GM21576 (cell line): ENCODE results near the gene NPLOC4.
"Not testable (repeated sequence)": the region's sequence is repeated elsewhere in the genome, so short reads cannot be mapped to it uniquely, and the experiment has no call there.

Experiments
- ATAC-seq: cut with Tn5 transposase; IDR thresholded peaks from one replicate; pipeline ENCODE4 v1.9.1; 2021; ENCODE audit warnings: mild to moderate bottlenecking, moderate library complexity; ENCODE audit not compliant: unreplicated experiment

NPLOC4 gene

DNA sequence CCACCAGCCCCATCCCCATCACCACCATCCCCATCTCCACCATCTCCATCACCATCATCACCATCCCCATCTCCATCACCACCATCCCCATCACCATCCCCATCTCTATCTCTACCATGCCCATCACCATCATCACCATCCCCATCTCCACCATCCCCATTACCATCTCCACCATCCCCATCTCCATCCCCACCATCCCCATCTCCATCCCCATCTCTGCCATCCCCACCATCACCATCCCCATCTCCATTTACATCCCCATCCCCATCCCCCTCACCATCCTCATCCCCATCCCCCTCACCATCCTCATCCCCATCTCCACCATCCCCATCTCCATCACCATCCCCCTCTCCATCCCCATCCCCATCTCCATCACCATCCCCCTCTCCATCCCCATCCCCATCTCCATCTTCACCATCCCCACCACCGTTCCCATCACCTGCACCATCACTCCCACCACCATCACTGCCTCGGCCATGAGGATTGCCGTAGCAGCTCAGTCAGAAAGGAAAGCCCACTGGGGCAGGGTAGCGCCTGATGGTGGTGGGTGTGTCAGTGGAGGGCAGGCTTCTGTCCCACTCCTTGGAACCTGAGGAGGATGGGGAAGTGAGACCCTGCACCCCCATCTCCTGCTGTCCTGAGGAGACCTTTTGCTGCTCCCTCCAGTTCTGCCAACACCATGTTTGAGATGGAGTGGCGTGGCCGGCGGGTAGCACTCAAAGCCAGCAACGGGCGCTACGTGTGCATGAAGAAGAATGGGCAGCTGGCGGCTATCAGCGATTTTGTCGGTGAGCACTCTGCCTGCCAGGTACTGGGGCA is 101.2 kb downstream of the NPLOC4 start:
- ATAC-seq = no peak

DNA sequence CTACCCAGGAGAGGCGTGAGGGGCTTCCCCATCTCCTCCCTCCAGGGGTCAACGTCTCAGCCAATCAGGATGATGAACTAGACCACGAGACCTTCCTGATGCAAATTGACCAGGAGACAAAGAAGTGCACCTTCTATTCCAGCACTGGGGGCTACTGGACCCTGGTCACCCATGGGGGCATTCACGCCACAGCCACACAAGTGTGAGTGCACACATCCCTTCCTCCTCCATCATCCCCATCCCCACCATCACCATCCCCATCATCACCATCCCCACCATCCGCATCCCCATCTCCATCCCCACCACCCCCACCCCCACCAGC is 101.9 kb downstream of the NPLOC4 start:
- no peak for ATAC-seq

DNA sequence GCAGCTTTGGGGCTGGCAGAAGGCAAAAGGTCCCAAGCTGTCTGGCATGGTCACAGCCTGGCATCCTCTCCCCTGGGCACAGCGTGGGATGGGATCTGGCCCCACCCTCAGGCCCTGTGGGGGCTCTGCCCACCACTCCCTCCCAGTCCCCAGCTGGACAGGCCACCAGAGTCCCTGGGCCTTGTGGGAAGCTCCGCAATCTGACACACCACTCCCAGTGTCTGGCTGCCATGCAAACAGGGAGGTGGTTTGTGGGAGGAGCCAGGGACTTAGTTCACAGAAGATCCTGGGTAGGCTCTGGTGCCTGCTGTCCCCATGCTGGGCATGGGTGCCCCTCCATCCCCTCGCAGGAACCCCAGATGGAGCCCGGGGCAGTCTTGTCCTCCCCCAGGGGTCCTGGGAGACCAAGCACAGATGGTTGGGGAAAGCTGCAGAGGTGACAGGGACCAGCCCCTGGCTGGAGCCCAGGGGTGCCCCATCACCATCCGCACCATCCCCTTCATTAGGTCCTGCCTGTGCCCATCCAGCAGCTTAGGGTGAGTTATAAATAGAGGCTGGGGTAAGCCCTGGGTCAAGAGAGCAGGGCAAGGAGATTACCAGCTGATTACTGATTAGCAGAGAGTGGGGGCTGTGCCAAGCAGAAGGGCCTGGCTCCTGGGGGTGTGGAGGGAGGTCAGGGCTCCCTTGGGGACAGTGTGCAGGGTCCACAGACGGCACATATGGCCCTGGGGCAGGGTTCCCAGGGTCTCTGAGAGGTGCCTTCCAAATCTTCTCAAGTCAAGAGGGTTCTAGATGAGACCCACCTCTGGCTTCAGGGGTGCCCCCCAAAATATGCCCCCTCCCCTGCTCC is 102.5 kb downstream of the NPLOC4 start:
- no peak for ATAC-seq

DNA sequence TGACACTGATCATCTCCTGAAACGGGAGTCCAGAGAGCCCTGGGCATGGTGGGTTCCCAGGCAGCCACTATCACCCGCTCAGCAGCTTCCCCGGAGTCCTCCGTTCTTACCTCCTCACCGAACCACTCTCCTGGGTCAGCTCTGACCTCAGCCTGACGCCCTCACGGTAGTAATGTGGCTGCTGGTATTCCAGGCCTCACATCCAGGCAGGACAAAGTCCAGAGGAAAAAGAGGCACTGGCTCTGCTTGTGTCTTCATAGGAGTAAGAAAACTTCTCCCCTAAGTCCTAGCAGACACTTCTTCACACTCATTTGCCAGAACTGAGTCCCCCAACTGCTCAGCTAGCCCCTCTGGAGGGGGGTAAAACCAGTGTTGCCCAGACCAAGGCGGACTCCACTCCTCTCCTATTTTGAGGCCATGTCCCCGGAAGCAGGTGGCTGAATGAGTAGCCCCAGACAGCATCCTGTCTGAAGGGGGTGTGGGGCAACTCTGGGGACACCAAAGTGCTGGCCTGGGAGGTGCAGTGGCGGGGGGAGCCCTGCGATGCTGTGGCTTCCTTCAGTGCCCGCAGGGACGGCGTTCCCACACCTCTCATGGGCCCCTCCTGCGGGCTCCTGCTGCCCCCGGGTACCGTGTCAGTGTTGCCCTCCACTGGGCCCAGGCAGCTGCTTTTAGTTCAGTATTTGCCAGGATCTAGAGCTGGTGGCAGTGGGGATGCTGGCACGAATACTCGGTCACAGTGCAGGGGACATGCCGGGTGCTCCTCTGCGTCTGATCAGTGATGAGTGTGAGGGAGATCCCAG is 103.4 kb downstream of the NPLOC4 start:
- ATAC-seq = no peak

DNA sequence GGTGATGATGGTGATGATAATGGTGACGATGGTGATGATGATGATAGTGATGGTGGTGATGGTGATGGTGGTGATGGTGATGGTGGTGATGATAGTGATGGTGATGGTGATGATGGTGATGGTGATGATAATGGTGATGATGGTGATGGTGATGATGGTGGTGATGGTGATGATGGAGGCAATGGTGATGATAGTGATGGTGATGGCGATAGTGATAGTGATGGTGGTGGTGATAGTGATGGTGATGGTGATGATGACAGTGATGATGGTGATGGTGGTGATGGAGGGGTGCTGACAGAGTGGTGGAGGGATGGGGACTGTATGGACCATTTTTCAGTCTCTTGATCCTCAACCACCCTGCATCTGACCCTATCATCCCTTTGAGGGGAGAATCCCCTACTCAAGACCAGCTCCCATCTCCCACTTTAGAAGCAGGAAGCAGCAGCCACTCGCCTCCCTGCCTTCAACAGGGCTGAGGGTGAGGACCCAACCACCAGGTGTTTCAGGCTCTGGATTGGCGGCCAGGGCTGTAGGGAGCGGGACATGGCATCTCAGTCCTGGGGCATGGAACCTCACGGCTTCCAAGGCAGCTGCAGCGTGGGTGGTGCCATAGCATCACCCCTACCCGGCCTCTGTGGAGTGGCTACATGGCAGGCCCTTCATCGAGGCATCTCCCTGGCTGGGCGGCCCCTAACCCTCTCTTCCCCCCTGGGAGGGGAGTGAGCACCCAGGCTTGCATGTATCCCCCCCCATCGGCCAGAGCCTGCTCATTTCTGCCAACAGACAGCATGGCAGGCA is 104.2 kb downstream of the NPLOC4 start:
- no peak for ATAC-seq

DNA sequence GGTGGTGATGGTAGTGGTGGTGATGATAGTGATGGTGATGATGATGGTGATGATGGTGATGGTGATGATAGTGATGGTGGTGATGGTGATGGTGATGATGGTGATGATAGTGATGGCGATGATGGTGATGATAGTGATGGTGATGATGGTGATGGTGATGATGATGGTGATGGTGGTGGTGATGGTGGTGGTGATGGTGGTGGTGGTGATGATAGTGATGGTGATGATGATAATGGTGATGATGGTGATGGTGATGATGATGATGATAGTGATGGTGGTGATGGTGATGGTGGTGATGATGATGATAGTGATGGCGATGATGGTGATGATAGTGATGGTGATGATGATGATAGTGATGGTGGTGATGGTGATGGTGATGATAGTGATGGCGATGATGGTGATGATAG is 104.9 kb downstream of the NPLOC4 start:
- not testable (repeated sequence) for ATAC-seq

DNA sequence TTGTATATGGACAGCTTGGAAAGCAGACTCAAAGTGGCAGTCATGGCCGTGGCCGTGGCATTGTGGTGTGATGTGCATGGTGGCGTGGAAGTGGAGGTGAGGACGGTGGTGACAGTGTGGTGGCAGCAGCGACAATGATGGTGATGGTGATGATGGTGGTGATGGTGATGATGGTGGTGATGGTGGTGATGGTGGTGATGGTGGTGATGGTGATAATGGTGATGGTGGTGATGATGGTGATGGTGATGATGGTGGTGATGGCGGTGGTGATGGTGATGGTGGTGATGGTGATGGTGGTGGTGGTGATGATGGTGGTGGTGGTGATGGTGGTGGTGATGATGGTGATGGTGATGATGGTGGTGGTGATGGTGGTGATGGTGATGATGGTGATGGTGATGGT is 105.9 kb downstream of the NPLOC4 start:
- not testable (repeated sequence) for ATAC-seq

DNA sequence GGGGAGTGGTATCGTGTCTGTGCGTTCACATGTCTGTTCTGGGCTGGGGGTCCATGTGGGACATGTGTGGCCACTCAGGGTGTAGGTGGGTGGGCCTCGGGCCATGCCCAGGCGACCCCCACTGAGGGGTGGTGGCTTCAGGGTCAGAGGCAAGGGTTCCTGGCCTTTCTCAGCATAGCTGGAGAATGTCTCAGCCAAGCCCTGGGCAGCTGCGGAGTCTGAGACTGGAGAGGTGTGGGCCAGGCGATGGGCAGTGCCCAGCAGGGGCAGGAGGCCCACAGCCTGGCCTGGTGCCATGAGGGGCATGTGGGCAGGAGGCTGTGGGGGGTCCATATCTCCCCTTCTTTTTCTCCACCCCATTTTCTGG is 107.5 kb downstream of the NPLOC4 start:
- ATAC-seq = no peak

DNA sequence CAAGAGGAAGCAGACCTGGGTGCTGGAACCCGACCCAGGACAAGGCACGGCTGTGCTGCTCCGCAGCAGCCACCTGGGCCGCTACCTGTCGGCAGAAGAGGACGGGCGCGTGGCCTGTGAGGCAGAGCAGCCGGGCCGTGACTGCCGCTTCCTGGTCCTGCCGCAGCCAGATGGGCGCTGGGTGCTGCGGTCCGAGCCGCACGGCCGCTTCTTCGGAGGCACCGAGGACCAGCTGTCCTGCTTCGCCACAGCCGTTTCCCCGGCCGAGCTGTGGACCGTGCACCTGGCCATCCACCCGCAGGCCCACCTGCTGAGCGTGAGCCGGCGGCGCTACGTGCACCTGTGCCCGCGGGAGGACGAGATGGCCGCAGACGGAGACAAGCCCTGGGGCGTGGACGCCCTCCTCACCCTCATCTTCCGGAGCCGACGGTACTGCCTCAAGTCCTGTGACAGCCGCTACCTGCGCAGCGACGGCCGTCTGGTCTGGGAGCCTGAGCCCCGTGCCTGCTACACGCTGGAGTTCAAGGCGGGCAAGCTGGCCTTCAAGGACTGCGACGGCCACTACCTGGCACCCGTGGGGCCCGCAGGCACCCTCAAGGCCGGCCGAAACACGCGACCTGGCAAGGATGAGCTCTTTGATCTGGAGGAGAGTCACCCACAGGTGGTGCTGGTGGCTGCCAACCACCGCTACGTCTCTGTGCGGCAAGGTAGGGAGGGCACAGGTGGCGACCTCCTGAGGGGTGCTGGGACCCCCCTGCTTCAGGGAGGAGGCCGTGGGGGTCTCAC is 108.1 kb downstream of the NPLOC4 start:
- ATAC-seq = no peak

DNA sequence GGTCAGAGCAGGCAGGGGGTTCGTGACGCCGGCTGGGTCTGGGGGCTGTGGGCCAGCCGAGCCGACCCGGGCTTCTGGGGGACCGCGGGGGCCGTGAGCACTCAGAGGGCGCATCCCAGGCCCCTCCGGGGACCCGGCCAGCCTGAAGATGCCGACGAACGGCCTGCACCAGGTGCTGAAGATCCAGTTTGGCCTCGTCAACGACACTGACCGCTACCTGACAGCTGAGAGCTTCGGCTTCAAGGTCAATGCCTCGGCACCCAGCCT is 108.6 kb downstream of the NPLOC4 start:
- no peak for ATAC-seq

DNA sequence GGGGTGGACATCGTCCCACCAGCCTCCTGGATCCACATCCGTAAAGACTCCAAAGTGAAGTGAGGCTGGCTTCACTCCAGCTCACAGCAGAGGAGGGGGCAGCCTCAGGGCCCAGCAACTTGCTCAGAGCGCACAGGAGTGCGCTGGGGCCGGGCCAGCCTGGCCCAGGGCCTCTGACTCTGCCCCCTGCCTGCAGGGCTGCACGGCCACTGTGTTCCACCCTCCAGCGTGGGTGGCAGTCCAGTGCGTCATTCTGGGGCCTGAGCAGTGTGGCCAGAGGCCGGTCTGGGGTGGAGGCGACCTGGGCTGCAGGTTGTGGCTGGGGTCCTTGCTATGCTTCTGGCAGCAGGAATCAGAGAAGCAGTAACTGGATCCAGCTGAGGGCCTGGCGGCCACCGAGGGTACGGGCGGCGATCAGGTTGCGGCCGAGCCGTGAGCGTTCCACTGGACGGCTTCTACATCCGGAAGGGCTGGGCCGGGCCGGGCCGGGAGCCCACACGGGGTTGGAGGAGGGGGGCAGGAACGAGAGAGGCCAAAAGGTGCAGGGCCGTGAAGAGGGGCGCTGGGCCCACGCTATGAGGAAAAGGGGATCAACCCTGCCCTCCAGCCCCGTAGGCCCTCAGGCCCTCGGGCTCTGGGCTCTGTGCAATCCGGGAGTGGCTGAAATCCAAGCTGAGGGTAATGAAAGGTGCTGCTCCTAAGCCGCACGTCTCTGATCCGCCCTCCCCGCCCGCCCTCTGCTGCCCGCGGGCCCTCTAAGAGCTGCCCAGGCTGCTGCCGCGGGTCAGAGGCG is 109.1 kb downstream of the NPLOC4 start, which contains the start of gene FSCN2:
TSS of gene FSCN2 (plus strand) at position 787 of the 793 bp plus-strand sequence. CDS start 155 bp downstream, outside the sequence.
- no peak for ATAC-seq

DNA sequence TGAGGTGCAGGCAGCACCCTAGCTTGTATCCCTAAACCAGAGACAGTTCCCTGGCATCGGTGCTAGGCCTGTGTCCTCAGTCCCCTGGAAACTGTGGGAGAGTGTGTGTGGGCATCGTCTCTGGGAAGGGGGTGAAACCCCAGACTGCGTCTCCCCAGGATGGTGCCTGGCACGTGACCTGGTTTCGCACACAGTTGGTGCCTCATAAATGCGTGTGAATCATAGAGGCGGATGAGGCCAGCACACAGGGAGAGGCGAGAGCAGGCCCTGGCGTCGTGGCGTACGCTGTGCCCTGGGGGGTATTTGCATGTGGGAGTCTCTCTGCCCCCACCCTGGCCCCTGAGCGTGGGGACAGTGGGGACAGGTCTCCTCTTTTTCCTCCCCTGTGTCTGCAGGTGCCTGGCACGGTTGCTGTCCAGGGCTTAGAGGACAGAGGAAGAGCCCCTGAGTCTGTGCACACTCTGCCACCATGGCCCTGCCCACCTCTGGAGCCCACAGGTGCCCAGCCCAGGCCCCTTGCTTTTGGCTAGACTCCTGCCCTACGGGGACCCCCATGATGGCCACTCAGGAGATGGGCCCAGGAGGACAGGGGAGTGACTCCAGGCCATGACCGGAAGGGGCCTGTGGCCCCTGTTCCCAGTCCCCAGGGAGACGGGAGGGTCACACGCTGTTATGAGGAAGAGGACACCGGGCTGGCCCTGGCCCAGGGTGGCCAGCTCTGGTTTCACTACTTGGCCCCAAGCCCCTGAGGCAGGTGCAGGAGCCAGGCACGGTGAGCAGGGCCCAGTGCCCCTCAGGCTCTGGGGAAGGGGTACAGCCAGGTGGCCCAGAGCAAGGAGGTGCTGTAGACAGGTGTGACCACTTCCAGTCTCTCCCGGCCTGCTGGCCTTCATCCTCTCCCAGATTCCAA is 110.0 kb downstream of the NPLOC4 start:
- no peak for ATAC-seq

DNA sequence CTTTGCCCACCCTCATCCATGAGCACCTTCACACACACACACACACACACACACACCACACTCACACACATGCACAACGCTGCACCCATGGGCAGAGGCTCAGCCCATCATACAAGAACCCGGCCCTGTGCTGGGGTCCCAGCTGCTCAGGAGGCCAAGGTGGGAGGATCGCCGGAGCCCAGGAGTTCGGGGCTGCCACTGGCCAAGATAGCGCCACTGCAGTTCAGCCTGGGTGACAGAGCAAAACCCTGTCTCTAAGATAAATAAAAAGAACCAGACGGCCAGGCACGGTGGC is 112.1 kb downstream of the NPLOC4 start:
- ATAC-seq = no peak

DNA sequence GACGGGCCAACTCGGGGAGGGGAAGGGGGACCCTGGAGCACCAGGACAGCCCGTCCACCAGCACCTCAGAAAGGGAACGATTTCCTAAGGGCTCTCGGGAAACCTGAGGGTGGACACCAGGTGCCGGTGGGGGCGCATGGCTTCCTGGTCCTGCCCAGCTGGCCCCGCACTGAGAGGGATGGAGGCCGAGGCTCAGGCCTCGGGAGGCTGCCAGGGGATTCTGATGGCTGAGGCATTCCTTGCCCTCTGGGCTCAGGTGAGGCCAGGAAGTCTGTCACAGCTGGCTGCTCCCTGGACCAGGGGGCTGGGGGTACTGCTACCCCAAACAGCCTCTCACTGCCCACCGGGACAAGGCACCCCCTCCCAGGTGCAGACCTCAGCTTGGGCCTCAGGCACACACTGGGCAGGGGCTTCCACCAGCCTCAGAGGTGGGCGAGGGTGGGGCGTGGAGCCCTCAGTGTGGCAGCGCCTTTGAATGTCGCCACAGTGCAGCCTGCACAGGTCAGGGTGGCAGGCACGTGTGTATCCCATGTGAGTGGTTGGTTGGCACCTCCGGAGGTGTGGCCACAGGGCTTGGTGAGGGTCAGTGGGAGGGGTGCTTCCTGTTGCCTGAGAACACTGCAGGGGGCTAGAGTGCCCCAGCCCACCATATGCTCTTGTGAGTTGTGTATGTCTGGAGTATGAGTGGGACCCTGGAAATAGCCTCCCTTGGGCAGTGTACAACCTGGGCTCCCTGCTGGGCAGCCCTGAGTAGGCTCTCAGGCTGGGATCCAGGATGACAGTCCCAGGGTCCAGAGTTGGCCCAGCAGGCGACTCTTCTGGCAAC is 112.7 kb downstream of the NPLOC4 start:
- ATAC-seq = no peak

DNA sequence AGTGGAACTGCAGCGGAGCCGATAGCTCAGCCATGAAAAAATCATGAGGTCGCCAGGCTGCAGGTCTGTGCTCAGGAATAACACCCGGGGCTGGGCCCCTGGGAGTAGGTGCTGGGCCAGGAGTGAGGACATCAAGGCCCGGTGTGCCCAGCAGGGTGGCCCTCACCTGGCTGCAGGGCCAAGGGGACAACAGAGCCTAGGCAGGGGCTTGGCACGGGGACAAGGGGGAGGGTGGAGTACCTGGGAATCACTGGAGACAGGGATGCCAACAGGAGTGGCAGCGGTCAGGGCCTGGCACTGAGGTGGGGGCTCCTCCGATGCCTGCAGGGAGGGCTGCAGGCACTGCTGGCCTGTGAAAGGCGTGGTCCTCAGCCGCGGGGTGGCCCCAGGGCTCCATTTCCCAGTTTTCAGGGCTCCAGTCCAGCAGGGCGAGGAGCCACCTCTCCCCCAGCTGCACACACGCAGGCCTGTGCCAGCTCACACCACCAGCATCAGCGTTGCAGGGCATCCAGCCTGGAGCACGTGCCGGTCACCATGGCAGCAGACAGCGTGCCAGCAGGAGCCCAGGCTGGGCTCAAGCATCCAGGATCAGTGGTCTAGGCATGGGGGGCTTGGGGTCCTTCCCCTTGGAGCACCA is 113.4 kb downstream of the NPLOC4 start:
- ATAC-seq = no peak

DNA sequence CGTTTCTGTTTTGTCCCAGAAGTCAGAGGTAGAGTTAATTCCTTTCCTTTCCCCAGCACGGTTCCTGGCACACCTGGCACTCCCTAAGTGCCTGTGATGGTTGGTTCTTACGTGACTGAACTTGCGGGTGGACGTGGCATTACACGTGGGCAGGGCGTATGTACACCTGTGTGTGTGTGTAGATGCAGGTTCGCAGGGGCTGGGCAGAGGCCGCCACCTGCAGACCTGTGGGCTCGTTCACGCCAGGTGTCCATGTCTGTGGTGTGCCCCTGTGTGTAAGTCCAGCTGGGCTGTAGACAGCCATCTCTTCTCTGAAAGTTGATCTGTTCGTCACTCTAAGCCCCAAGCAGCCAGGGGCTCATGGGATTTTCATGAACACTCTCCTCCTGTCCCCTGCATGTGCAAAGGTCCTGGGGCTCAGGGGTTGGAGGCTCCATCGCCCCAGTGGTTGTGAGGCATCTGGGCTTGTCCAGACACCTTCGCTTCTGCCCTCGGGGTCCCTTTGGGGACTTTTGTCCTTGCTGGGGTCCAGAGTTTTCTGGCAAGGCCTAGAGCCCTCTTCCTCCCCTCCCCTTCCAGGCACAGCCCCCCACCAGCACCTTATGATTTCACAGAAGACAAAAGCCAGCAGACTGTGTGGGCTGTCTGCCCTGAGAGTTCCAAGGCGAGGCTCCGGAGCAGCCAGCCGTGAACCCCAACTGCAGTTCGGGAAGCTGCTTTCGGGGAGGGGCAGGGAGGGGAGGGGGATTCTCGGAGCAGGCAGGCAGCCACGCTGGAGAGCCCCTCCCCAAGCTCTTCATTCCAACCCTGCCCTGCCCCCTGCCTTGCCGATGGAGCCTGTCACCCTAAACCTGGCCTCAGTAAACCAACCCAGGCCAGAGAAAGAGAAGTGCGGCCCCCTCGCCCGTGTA is 114.2 kb downstream of the NPLOC4 start:
- no peak for ATAC-seq
